ENCODE results near the gene SNX6. TPM values are rescaled to one million over a fixed set of nuclear protein-coding genes. Genes with fewer than 3 reads are reported as not detected.
"Not testable (repeated sequence)": the region's sequence is repeated elsewhere in the genome, so short reads cannot be mapped to it uniquely, and the experiment has no call there.

SNX6 gene
- total and polyA plus RNA-seq, 2 donors (not counting 3 experiments of a cell fraction or from before 2014, with no cell fraction given), result 95.1 to 120 TPM

DNA sequence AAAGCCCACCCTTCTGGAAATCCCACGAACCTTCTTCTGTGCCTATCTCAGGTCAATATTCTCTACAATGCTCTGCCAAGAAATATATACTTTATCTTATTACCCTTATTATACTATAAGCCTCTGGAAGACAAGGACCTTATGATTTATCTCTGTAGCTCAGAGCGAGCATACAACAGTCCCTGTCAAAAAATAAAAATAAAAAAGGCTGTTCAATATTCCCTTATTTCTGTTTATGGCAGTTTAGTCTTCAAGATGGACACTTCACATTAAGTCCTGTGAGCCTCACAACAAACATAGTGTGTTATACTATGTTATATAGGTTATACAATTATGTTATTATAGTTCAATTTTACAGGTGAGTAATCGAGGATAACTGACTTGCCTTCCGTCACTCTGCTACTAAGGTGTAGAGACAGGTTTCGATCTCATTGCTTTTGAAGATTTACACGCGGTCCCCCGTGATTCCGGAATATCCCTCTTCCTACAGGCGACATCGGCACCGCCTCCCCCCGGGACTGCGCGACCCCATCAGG, 91.0 kb downstream of the SNX6 start:
- Histone ChIP-seq H3K4me3 (replicated peaks in 1 of 3; ENCODE audit: insufficient read depth in 1 of 3, low read depth in 1 of 3, low read length in 3 of 3) (peak overlapping the region; percentile 58 to 85 (median 80)), H3K36me3 (ENCODE audit: control insufficient read depth in 2 of 2, extremely low read depth in 1 of 2, insufficient read depth in 2 of 2, low read length in 2 of 2) (no peaks in the 10 kb centered on the region), H3K4me2 (ENCODE audit: insufficient read depth, low read length) (peak overlapping the region; percentile 96), H4K20me1 (replicated peaks; ENCODE audit: control insufficient read depth, extremely low read depth, insufficient read depth, low read length) (no peaks in the 10 kb centered on the region), H3K4me1 (ENCODE audit: control insufficient read depth, extremely low read depth, insufficient read depth, low read length) (peaks cover 5% of the 10 kb centered on the region), H3K9me3 (replicated peaks; ENCODE audit: control insufficient read depth, insufficient read depth, low read length) (no peaks in the 10 kb centered on the region), H3K9me1 (replicated peaks; ENCODE audit: control insufficient read depth, extremely low read depth, insufficient read depth, low read length) (no peaks in the 10 kb centered on the region), H3K27me3 (ENCODE audit: control insufficient read depth in 2 of 2, insufficient read depth in 2 of 2, low read length in 2 of 2) (no peaks in the 10 kb centered on the region), H3K79me2 (ENCODE audit: control insufficient read depth, insufficient read depth, low read length) (peaks cover 13% of the 10 kb centered on the region), H3K27ac (ENCODE audit: insufficient read depth, low read depth, low read length) (peak overlapping the region; percentile 89), H2AFZ (ENCODE audit: low read depth, low read length) (peak overlapping the region; percentile 95), H3K9ac (replicated peaks; ENCODE audit: extremely low read depth, insufficient read depth, low read length) (peak overlapping the region; percentile 92)
- dilution Hi-C loops (cut with MboI; ENCODE audit: extremely low pct_ligation_motif_present, low sequenced_read_pairs), result no loop called here
- intact Hi-C loops (cut with micrococcal nuclease), result loop anchor here (5.0 kb wide), 3 partner anchors 77 to 1288 kb away; partner anchors contain the start of genes BRMS1L and SPTSSA
- ChIA-PET POLR2A (no interaction called here), CTCF (interaction anchor here (1.0 kb wide), 1 partner anchor 207 kb away, joined by 6 read pairs; no protein-coding TSS in a partner anchor)
- TSS peak; percentile 75 for BruUV-seq (replicated peaks)
- TF ChIP-seq, protein P1, sequence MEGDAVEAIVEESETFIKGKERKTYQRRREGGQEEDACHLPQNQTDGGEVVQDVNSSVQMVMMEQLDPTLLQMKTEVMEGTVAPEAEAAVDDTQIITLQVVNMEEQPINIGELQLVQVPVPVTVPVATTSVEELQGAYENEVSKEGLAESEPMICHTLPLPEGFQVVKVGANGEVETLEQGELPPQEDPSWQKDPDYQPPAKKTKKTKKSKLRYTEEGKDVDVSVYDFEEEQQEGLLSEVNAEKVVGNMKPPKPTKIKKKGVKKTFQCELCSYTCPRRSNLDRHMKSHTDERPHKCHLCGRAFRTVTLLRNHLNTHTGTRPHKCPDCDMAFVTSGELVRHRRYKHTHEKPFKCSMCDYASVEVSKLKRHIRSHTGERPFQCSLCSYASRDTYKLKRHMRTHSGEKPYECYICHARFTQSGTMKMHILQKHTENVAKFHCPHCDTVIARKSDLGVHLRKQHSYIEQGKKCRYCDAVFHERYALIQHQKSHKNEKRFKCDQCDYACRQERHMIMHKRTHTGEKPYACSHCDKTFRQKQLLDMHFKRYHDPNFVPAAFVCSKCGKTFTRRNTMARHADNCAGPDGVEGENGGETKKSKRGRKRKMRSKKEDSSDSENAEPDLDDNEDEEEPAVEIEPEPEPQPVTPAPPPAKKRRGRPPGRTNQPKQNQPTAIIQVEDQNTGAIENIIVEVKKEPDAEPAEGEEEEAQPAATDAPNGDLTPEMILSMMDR (IDR thresholded peaks at IDR 0.05; ENCODE audit: extremely low read depth in 1 of 2, insufficient read depth in 1 of 2, low read depth in 1 of 2, low read length in 2 of 2), result no peak
- TF ChIP-seq GATA2 (IDR thresholded peaks at IDR 0.05; ENCODE audit: insufficient read depth, insufficient read length, low read depth, low read length) (no peak), POLR2AphosphoS5 (IDR thresholded peaks at IDR 0.05; ENCODE audit: insufficient read depth, low read depth, low read length) (no peak), FOS (IDR thresholded peaks at IDR 0.05; ENCODE audit: borderline replicate concordance, insufficient read depth, low read length) (no peak), JUN (IDR thresholded peaks at IDR 0.05; ENCODE audit: borderline replicate concordance, insufficient read depth, insufficient read length, low read depth) (no peak), MAX (IDR thresholded peaks at IDR 0.05; ENCODE audit: insufficient read depth, insufficient read length) (no peak), EZH2 (IDR thresholded peaks at IDR 0.05; ENCODE audit: borderline replicate concordance, low read depth, low read length, severe bottlenecking) (no peak), POLR2A (IDR thresholded peaks at IDR 0.05; ENCODE audit: low read depth, low read length) (no peak), MYC (IDR thresholded peaks at IDR 0.05; ENCODE audit: low read depth, low read length) (no peak)
- peak; percentile 24 for DNase-seq (ENCODE audit: low read depth, low spot score)
- no peak for FAIRE-seq

GRCh38 chr14:34538096-34538495, 91.9 kb downstream of the SNX6 start:
- H3K27me3 ChIP-seq (ENCODE audit: control insufficient read depth in 2 of 2, insufficient read depth in 2 of 2, low read length in 2 of 2); H3K9me1 ChIP-seq (replicated peaks; ENCODE audit: control insufficient read depth, extremely low read depth, insufficient read depth, low read length); H3K4me3 ChIP-seq (replicated peaks in 1 of 3; ENCODE audit: insufficient read depth in 1 of 3, low read depth in 1 of 3, low read length in 3 of 3); H3K36me3 ChIP-seq (ENCODE audit: control insufficient read depth in 2 of 2, extremely low read depth in 1 of 2, insufficient read depth in 2 of 2, low read length in 2 of 2); FAIRE-seq; DNase-seq (ENCODE audit: low read depth, low spot score); dilution Hi-C loops (cut with MboI; ENCODE audit: extremely low pct_ligation_motif_present, low sequenced_read_pairs); H4K20me1 ChIP-seq (replicated peaks; ENCODE audit: control insufficient read depth, extremely low read depth, insufficient read depth, low read length); H2AFZ ChIP-seq (ENCODE audit: low read depth, low read length); H3K4me1 ChIP-seq (ENCODE audit: control insufficient read depth, extremely low read depth, insufficient read depth, low read length); BruUV-seq (replicated peaks); H3K27ac ChIP-seq (ENCODE audit: insufficient read depth, low read depth, low read length); H3K9ac ChIP-seq (replicated peaks; ENCODE audit: extremely low read depth, insufficient read depth, low read length); H3K9me3 ChIP-seq (replicated peaks; ENCODE audit: control insufficient read depth, insufficient read depth, low read length): not testable (repeated sequence)
- Histone ChIP-seq H3K79me2 (ENCODE audit: control insufficient read depth, insufficient read depth, low read length) (peaks cover 13% of the 10 kb centered on the region), H3K4me2 (ENCODE audit: insufficient read depth, low read length) (peak overlapping the region; percentile 96)
- intact Hi-C loops (cut with micrococcal nuclease), result loop anchor here (5.0 kb wide), 3 partner anchors 76 to 1289 kb away; partner anchors contain the start of genes BRMS1L and SPTSSA
- ChIA-PET POLR2A (interaction anchor here (0.8 kb wide), 1 partner anchor 79 kb away, joined by 6 read pairs; no protein-coding TSS in a partner anchor), CTCF (interaction anchor here (1.0 kb wide), 1 partner anchor 206 kb away, joined by 6 read pairs; no protein-coding TSS in a partner anchor)

Data from endothelial cell of umbilical vein (primary cell).